SU-DHL-6 (cell line): ENCODE data around the gene SYNPR.

ENCODE experiments used
- CTCF ChIP-seq: fragments of 200-600 bp; sonication (generic); IDR thresholded peaks from one replicate; pipeline ENCODE4 v1.5.1; 2017; ENCODE audit warnings: antibody characterized with exemption, mild to moderate bottlenecking, low read length, moderate library complexity; ENCODE audit not compliant: insufficient read depth, poor library complexity, severe bottlenecking
- EZH2phosphoT487 ChIP-seq: fragments of 200-600 bp; sonication (generic), shearing (Covaris generic); conservative IDR thresholded peaks from 2 replicates; pipeline ENCODE4 v1.6.1; 2018; ENCODE audit warnings: mild to moderate bottlenecking, antibody characterized with exemption, low read length, moderate library complexity, mixed read lengths

- TF ChIP-seq CTCF = no peak
- TF ChIP-seq EZH2phosphoT487 = no peak
Measured at GRCh38 chr3:63470745-63471144, 192.6 kb downstream of the SYNPR start.
